Measurements from ENCODE around the gene ECE1. TPM values are rescaled to one million over a fixed set of nuclear protein-coding genes. Genes with fewer than 3 reads are reported as not detected.

The ECE1 gene
- total RNA-seq, 4 donors from 2014 or later: 74.5 to 146 (median 97.2) TPM

GRCh38 chr1:21325731-21326387 lies 35.6 kb upstream of the ECE1 start:
- 79 to 89% methylated on average over 18 to 19 of the region's 19 CpGs for WGBS, 2 donors
- H3K27ac ChIP-seq: peak overlapping the region; percentile 79 to 96 (median 96)
- peaks cover 67 to 86% of the 10 kb centered on the region in 2 donors for H3K4me1 ChIP-seq
- H3K36me3 ChIP-seq: no peaks in the 10 kb centered on the region
- no peak for TF ChIP-seq POLR2A (IDR thresholded peaks at IDR 0.05)
- TF ChIP-seq, protein P1, sequence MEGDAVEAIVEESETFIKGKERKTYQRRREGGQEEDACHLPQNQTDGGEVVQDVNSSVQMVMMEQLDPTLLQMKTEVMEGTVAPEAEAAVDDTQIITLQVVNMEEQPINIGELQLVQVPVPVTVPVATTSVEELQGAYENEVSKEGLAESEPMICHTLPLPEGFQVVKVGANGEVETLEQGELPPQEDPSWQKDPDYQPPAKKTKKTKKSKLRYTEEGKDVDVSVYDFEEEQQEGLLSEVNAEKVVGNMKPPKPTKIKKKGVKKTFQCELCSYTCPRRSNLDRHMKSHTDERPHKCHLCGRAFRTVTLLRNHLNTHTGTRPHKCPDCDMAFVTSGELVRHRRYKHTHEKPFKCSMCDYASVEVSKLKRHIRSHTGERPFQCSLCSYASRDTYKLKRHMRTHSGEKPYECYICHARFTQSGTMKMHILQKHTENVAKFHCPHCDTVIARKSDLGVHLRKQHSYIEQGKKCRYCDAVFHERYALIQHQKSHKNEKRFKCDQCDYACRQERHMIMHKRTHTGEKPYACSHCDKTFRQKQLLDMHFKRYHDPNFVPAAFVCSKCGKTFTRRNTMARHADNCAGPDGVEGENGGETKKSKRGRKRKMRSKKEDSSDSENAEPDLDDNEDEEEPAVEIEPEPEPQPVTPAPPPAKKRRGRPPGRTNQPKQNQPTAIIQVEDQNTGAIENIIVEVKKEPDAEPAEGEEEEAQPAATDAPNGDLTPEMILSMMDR (IDR thresholded peaks at IDR 0.05): no peak
- DNase-seq: no peak
- intact Hi-C loops (cut with DNase I): no loop called here
- no peaks in the 10 kb centered on the region for H3K9me3 ChIP-seq
- H3K27me3 ChIP-seq: no peaks in the 10 kb centered on the region
- no peak overlapping the region for H3K4me3 ChIP-seq (replicated peaks in 1 of 3)

- Histone ChIP-seq H3K27me3 (no peaks in the 10 kb centered on the region), H3K4me1 (peaks cover 73 to 86% of the 10 kb centered on the region in 2 donors), H3K9me3 (no peaks in the 10 kb centered on the region), H3K36me3 (no peaks in the 10 kb centered on the region), H3K27ac (peak overlapping the region; percentile 79 to 96 (median 96)), H3K4me3 (replicated peaks in 1 of 3) (no peak overlapping the region)
- TF ChIP-seq, protein P1 (IDR thresholded peaks at IDR 0.05): no peak
- no peak for TF ChIP-seq POLR2A (IDR thresholded peaks at IDR 0.05)
- peak; percentile 77 for DNase-seq
- WGBS, 2 donors: 45 to 51% methylated on average over 7 of the region's 7 CpGs
- intact Hi-C loops (cut with DNase I): no loop called here
Observed at GRCh38 chr1:21325231-21325718, 35.0 kb upstream of the ECE1 start.

DNA sequence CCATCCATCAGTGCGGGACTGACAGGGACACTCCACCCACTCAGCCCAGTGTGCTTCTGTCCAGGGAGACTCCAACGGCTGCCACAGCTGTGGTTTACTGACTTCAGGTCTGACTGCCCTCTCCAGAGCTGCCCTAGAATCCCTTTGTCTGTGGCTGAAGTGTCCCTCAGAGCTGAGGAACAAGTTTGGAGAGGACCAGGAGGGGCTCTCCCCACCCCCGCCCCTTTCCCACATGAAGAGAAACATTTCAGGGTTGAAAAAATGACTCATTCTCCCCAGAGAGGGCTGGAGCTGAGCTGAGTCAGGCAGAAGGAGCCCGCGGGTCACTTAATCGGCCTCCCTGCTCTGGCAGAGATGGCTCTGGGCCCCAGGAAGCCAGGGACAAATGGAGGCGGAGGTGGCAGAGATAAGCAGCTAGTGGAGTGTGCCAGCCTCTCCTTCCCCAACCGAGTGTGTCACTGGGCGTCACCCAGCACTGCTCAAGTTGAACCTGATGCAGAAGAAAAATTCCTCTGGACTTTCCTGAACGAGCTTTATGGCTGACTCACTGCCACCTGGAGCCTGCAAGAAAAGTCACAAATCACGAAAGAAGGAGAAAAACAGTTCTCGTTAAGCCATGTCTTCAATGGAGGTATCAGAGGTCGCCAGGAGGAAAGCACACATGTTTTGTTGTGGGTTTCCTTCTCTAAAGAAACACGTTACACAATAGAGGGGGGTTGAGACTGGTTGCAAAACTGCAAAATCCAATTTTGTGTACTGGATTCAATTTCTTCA lies 34.3 kb upstream of the ECE1 start:
- 2 to 4% methylated on average over 10 to 13 of the region's 14 CpGs for WGBS, 2 donors
- Histone ChIP-seq H3K9me3 (no peaks in the 10 kb centered on the region), H3K4me3 (replicated peaks in 1 of 3) (no peak overlapping the region), H3K27ac (peak overlapping the region; percentile 79 to 96 (median 96)), H3K27me3 (no peaks in the 10 kb centered on the region), H3K36me3 (no peaks in the 10 kb centered on the region), H3K4me1 (peaks cover 77 to 89% of the 10 kb centered on the region in 2 donors)
- peak in 1 of 2 donors; percentile 23 for TF ChIP-seq POLR2A (IDR thresholded peaks at IDR 0.05)
- TF ChIP-seq, protein P1 (IDR thresholded peaks at IDR 0.05): no peak
- intact Hi-C loops (cut with DNase I): no loop called here
- peak; percentile 97 to 98 for DNase-seq

DNA sequence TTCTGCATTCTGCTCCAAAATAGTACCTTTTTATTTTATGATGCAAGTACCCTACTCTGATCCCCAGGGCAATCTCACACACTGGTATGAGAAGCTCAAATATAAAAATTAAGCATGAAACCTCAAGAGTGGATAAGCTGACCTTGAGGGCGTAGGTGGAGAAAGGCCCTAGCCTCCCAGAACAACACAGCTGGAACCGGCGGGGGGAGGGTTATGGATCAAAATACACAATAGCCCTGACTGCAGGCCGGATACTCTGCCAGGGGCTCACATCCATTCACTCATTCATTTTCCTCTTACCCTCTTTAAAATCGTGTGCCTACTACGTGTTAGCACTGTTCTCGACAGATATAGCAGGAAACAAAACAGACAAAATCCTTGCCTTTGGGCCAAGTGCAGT lies 32.8 kb upstream of the ECE1 start:
- DNase-seq: no peak

More for the DNA sequence above, 32.8 kb upstream of the ECE1 start:
- Histone ChIP-seq H3K9me3 (no peaks in the 10 kb centered on the region), H3K4me3 (replicated peaks in 1 of 3) (no peak overlapping the region), H3K27ac (peak overlapping the region; percentile 79 to 96 (median 96)), H3K4me1 (peaks cover 87 to 96% of the 10 kb centered on the region in 2 donors), H3K36me3 (no peaks in the 10 kb centered on the region), H3K27me3 (no peaks in the 10 kb centered on the region)
- 22 to 40% methylated on average over 7 of the region's 7 CpGs for WGBS, 2 donors
- intact Hi-C loops (cut with DNase I): no loop called here
- no peak for TF ChIP-seq POLR2A (IDR thresholded peaks at IDR 0.05)
- TF ChIP-seq, protein P1 (IDR thresholded peaks at IDR 0.05): no peak
